HG03064 (cell line): Measurements from ENCODE around the gene RAB18.
"Not testable (repeated sequence)": the region's sequence is repeated elsewhere in the genome, so short reads cannot be mapped to it uniquely, and the experiment has no call there.

Experiments
- ATAC-seq: cut with Tn5 transposase; IDR thresholded peaks from one replicate; pipeline ENCODE4 v1.9.1; 2021; ENCODE audit warnings: low read depth; ENCODE audit not compliant: unreplicated experiment

RAB18 gene

GRCh38 chr10:27503498-27504006, 552 bp upstream of the RAB18 start:
- ATAC-seq, result no peak

GRCh38 chr10:27504808-27505460, 830 bp downstream of the RAB18 start:
- no peak for ATAC-seq

- not testable (repeated sequence) for ATAC-seq
These were observed 1.4 kb downstream of the RAB18 start for GRCh38 chr10:27505537-27505936.

DNA sequence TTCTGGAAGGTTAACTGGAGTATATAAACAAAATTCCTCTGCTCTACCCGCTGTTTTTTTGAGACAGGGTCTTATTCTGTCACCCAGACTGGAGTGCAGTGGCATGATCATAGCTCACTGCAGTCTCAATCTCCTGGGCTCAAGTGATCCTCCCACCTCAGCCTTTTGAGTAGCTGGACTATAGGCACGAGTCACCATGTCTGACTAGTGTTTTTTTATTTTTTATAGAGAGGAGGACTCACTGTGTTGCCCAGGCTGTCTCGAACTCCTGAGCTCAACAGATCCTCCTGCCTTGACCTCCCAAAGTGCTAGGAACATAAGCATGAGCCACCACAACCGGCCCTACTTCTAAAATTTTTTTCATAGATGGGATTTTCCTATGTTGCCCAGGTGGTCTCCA, 2.2 kb downstream of the RAB18 start:
- ATAC-seq, result no peak

DNA sequence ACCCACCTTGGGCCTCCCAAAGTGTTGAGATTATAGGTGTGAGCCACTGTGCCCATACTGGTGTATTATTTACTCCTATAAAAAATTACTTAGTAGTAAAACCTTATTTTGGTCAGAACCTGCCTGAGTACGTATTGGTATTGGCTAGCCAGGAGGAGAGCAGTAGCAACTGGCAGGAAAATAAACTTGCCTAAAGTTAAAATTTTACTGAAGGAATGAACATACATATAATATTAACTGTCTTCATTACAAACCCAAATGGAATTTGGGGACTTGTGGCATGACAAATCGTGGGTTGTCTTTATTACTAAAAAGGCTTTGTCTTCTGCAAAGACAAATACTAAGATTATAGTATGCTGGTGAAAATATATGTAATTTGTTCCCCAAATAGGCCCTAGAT, 8.4 kb downstream of the RAB18 start:
- no peak for ATAC-seq

DNA sequence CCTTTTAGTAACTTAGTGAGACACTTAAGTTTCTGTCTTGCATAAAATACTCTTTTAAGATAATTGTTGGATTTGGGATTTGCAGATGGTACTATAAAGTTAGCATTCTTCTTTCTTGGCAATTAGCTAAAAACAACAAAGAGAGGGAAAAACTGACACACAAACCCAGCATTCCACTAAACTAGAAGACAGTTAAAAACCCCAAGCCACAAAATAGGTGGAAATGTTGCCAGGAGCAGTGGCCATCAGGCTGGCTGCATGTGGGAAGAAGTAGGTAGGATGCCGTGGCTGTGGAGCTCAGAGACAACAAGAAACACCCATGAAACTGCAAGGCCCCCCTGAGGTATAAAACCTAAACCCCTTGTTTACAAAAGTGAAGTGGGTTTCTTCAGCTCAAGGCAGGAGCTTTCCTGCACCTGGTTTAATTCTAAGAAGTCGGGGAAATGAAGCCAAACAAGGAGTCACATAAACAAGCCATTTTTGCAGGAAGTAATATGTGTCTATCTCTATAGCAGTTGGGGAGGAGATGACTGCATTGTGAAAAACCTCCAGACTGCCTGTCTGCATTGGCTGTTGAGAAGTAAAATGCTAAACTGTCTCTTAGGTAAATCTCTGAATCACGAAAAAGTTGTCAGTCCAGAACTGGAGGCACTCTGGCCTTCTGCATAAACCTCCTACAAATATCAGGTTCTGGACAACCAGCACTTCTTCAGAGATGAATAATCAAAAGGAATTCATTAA, 9.5 kb downstream of the RAB18 start:
- no peak for ATAC-seq

DNA sequence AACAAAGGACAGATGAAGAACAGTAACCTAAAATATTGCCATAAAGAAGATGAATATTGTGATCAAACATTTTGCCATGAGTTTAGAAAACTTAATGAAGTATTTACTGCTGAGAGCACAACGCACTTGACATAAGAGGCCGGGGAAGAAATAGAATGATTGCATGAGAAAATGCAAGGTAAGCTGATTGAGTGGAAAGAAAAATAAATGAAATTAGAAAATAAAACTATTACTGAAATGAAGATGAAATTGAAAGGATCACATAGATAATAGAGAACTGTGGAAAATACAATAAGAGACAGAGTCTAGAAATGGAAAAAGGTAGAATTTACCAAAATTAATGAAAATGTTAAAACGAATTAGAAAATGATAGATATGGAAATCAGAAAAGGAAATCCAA, 10.1 kb downstream of the RAB18 start:
- ATAC-seq, result no peak

GRCh38 chr10:27518261-27518660, 14.2 kb downstream of the RAB18 start:
- ATAC-seq, result no peak

GRCh38 chr10:27525819-27526218, 21.7 kb downstream of the RAB18 start:
- no peak for ATAC-seq

- ATAC-seq, result no peak
These were observed 22.1 kb downstream of the RAB18 start for GRCh38 chr10:27526242-27526641.

DNA sequence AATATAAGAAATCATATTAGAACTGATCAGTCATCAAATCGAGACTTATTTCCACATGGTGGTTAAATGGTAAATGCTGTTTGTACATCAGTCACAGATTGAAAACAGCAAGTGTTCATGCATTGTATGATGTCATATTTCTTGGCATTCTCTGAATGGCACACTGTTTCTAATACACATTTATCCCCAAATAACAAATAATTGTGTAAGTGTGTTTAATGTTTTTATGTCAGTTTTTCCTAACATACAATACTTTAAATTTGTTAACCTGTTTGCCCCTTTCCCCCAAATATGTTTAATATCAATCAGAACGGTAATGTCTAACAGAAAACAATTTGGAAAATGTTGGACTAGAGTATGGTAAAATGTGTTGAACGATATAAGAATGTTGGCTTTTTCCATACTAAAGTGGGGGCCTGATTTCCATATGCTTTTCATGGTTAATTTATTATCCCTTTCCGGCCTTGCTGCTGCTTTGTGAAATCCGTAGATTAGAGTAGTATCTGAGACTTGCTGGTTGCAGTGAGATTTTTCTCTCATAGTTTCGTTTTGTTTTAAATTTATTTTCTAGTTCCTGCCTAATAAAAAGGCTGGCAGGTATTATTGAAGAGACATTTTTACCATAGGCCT, 23.7 kb downstream of the RAB18 start:
- ATAC-seq, result no peak

DNA sequence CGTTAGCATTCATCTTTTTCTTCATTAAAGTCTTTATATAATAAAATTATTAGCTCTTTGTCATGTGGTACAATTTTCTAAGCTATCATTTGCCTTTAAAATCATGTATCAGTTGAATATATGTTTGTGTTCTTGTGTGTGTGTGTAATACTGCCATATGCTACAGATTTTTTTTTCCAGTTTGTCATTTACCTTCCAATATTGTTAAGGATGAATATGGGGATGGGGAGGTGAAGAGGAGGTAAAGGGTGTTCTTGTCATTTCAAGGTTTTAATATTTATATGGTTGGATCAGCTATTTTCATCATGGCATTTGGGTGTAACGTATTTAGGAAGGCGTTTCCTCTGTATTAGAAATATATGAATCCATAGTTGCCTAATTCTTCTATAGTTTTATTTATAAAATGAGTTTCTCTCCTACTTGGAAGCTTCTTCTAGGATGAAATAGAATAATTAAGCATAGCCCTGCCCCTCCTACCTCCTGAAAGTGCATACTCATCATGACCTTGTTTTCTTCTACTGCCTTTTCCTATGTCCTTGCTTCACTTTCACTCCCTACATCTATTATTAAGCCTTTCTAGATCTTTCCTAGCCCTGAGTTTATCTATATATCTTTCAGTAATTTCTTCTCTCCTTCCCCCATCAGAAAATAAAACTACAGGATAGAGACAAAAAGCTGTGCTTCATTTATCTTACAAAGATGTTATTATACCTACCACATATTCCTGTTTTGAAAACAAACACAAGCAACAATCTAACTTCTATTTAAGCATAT, 25.1 kb downstream of the RAB18 start:
- no peak for ATAC-seq

DNA sequence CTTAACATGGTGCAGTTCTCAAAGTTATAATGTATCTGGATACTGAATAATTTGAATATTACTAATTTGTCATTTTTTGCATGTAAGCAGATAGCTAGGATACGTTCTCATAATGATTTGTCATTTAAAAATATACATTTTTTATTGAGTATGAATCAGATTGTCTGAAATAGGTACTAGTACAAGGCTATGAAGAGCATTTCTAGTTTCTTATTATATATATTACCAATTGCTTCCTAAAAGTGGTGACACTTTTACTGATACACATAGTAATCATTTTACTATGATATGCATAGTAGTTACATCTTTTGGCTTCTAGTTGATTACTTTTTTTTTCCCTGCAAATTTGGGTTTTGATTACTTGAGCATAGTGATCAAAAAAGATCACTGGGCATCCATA, 26.4 kb downstream of the RAB18 start:
- no peak for ATAC-seq

DNA sequence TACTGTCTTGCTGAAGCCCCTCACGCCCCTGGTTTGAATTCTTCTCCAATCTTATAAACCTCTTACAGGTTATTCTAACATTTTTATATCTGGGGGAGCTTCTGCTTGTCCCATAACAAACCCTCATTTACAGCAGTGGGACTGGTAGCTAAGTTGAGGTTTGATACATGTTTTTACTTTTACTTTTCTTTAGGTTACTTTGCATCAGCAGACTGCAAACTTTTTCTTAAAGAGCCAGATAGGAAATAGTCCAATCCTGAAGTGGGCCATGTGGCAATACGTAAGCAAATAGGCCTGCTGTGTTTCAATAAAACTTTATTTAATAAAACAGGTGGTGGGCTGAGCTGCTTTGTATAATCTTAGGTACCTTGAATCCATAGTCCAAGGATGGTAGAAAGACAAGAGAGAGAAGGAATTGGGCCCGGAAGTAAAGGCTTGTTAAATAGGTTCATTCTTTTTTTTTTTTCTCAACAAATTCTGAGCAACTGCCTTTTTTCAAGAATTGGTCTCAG, 27.3 kb downstream of the RAB18 start:
- ATAC-seq, result no peak

DNA sequence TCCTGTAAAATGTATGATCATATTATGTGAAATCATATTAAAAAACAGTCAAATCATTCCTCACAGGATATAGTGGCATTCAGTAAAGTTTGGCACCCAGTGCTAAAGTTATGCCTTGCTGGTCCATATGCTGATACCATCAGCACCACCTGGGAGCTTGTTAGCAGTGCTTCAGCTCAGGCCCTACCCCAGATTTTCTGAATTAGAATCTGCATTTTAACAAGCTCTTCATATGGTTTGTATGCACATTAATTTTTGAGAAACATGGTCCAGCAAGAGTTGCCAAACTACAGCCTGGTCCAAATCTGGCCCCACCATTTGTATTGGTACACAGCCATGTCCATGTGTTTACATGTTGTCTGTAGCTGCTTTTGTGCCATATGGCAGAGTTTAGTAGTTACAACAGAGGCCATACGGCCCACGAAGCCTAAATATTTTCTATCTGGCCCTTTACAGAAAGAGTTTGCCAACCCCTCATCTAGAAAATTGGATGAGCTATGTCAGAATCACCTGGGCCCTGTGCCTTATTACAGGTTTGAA, 30.1 kb downstream of the RAB18 start:
- no peak for ATAC-seq

DNA sequence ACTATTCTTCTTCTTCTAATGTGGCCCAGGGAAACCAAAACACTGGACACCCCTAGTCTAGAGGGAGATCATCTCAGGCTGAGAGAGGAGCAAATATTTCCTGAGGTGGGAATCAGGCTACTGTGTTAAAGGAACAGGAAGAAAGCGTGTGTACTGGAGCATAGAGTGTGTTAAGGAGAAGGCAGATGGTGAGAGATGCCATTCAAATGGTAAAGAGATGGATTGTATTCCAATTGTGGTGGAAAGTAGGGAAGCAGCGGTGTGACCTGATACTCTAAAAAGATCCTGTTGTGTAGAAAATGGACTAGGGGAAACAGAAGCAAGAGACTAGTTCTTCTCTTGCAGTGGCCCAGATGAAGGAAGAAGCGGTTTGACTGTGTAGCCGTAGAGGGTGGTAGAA, 31.2 kb downstream of the RAB18 start:
- ATAC-seq, result no peak

GRCh38 chr10:27536437-27536836, 32.3 kb downstream of the RAB18 start:
- no peak for ATAC-seq

DNA sequence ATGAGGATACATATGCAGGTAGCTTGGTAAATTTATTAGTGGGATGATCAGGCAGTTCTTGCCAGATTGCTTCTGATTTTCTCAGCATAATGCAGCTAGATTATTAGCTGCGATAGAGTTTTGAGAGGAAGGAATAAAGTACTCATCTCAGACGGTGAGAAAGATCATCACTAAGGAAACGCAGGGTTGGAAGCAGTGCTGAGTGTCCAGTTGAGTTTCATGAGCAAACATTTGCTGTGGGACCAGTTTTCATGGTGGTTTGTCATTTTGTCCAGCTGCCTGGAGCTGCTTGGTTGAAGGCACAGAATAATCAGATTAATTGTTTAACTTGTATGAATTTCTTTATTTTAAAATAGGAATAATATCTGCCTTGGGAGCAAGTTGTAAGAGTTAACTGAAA, 33.1 kb downstream of the RAB18 start:
- ATAC-seq, result no peak

DNA sequence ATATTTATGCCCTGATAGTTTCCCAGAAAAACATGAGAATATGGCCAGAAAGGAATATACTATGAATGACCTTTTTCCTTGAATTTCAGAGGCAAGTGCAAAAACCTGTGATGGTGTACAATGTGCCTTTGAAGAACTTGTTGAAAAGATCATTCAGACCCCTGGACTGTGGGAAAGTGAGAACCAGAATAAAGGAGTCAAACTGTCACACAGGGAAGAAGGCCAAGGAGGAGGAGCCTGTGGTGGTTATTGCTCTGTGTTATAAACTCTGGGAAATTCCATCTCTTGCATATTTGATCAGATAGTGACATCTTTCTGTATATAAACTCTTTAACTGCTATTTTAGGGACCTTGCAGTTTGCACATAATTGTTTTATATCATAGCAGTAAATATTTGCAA, 33.7 kb downstream of the RAB18 start:
- no peak for ATAC-seq

DNA sequence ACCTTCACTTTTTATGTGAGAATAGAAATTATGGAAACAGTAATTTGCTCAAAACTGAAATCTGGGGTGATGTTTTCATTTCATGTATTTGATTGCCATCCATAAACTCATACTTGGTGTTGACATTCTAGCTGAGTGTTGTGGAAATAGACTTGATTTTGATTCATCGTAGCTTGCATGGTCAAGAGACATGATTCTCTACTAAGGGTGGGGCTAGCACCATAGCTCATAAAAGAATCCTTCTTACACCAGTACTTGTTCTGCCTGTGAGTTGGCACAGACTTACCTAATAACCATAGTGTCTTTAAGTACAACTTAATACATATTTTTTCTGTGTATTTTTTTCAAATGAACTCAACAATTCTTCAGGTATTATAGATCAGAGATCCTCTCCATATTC, 36.6 kb downstream of the RAB18 start:
- no peak for ATAC-seq
